ENCODE data around the gene TIMD4. TPM values are rescaled to one million over a fixed set of nuclear protein-coding genes. Genes with fewer than 3 reads are reported as not detected.

The TIMD4 gene
- total and polyA plus RNA-seq, 5 donors from 2014 or later: 0.83 to 5.1 (median 4.4) TPM

DNA sequence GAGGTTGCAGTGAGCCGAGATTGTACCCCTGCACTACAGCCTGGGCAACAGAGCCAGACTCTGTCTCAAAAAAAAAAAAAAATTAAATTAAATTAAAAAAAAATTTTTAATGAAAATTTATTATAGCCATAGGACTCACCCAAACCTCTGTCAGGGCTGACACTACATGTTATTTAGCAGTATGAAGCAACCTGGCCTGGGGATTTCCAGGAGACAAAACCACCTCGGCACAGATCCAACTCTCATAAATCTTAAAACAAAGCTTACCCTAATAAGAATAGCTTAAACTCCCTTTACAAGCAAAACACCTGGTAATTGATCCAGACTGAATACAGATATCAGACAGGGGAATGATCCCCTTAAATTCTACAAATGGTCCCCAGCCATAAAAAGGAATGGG lies 74.5 kb downstream of the TIMD4 start:
- Histone ChIP-seq H3K27me3 (ENCODE audit: control insufficient read depth, insufficient read depth, low read length) (peaks cover 4% of the 10 kb centered on the region), H3K9me3 (ENCODE audit: control insufficient read depth in 2 of 2, low read length in 2 of 2) (no peaks in the 10 kb centered on the region), H3K27ac (ENCODE audit: insufficient read depth, low read length, poor library complexity, severe bottlenecking) (no peak overlapping the region), H3K36me3 (ENCODE audit: control insufficient read depth, insufficient read depth, low read length) (no peaks in the 10 kb centered on the region), H3K4me1 (ENCODE audit: control insufficient read depth, insufficient read depth, low read length, poor library complexity, severe bottlenecking) (peaks cover 4% of the 10 kb centered on the region), H3K4me3 (ENCODE audit: low read depth, low read length) (no peak overlapping the region)
- Mint-ChIP-seq H3K9me3 (no peaks in the 10 kb centered on the region), H3K27me3 (peaks cover 14% of the 10 kb centered on the region), H3K36me3 (no peaks in the 10 kb centered on the region), H3K27ac (peak overlapping the region in 1 of 3 donors; percentile 13), H3K4me3 (no peak overlapping the region), H3K4me1 (peaks cover 10 to 25% (median 16%) of the 10 kb centered on the region in 4 donors)
- ATAC-seq (ENCODE audit: low read depth in 2 of 2): no peak
- DNase-seq: no peak

DNA sequence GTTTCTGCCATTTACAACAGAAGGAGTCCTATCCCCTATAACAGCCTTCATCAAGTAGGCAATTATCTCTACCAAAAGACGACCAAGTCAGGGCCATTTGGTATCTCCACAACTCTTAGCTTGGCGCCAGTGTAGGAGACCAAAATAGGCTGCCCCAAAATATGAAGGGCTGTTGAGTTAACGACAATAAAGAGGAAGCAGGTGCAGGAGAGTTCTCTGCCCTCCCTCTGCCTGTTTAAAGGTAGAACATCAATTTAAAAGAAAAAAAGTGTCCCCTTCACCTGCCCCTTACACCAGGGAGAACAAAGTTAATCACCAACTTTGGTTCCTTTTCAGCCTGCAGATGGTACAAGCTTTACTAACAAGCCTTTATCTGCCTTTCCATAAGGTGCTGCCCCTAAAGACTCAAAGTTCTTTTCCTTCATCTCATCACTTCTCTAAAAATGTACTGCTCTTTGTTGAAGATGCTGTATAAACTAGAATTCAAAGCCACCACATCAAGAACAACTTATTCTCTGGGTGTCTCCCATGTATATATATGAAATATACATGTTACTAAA lies 79.6 kb downstream of the TIMD4 start:
- DNase-seq: no peak
- H3K36me3 Mint-ChIP-seq: no peaks in the 10 kb centered on the region
- no peaks in the 10 kb centered on the region for H3K9me3 ChIP-seq (ENCODE audit: control insufficient read depth in 2 of 2, low read length in 2 of 2)

DNA sequence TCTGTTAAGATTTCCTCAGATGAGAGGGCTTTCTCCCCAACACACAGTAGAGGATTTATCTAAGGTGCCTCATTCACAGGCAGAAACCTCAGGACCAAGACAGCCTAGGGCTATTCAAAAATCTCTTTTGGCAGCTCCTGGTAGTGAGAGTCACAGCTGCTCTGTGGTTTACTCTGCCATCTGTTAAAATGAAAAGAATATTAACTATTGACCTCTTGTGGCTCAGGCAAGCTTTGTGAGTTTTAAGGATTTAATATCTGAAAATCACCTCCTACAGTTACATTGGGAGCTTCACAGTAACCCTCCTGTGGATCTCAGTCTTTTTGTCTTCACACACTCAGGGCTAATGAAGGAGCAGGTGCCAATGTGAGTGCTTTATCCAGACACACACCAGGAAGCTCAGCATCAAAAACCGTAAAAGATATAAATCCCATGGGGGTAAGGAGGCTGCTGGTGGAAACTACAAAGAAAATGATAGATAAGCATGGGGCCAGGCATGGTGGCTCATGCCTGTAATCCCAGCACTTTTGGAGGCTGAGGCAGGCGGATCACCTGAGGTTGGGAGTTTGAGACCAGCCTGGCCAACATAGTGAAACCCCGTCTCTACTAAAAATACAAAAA lies 83.3 kb downstream of the TIMD4 start:
- Histone ChIP-seq H3K36me3 (ENCODE audit: control insufficient read depth, insufficient read depth, low read length) (no peaks in the 10 kb centered on the region), H3K27me3 (ENCODE audit: control insufficient read depth, insufficient read depth, low read length) (peaks cover 2% of the 10 kb centered on the region), H3K27ac (ENCODE audit: insufficient read depth, low read length, poor library complexity, severe bottlenecking) (no peak overlapping the region), H3K9me3 (ENCODE audit: control insufficient read depth in 2 of 2, low read length in 2 of 2) (no peaks in the 10 kb centered on the region), H3K4me1 (ENCODE audit: control insufficient read depth, insufficient read depth, low read length, poor library complexity, severe bottlenecking) (no peaks in the 10 kb centered on the region), H3K4me3 (ENCODE audit: low read depth, low read length) (no peak overlapping the region)
- ATAC-seq (ENCODE audit: low read depth in 2 of 2): no peak
- Mint-ChIP-seq H3K27me3 (peaks cover 27% of the 10 kb centered on the region), H3K36me3 (no peaks in the 10 kb centered on the region), H3K4me1 (peaks cover 0 to 2% (median 0%) of the 10 kb centered on the region in 4 donors), H3K27ac (no peak overlapping the region), H3K9me3 (peaks cover 0 to 2% (median 0%) of the 10 kb centered on the region in 7 donors), H3K4me3 (no peak overlapping the region)
- DNase-seq: no peak

More for the DNA sequence above, 79.6 kb downstream of the TIMD4 start:
- Histone ChIP-seq H3K36me3 (ENCODE audit: control insufficient read depth, insufficient read depth, low read length) (no peaks in the 10 kb centered on the region), H3K4me1 (ENCODE audit: control insufficient read depth, insufficient read depth, low read length, poor library complexity, severe bottlenecking) (no peaks in the 10 kb centered on the region), H3K4me3 (ENCODE audit: low read depth, low read length) (no peak overlapping the region), H3K27me3 (ENCODE audit: control insufficient read depth, insufficient read depth, low read length) (peaks cover 4% of the 10 kb centered on the region), H3K27ac (ENCODE audit: insufficient read depth, low read length, poor library complexity, severe bottlenecking) (no peak overlapping the region)
- Mint-ChIP-seq H3K4me3 (no peak overlapping the region), H3K27ac (peak overlapping the region in 1 of 3 donors; percentile 56), H3K4me1 (peaks cover 0 to 2% (median 1%) of the 10 kb centered on the region in 4 donors), H3K9me3 (peaks cover 0 to 2% (median 0%) of the 10 kb centered on the region in 7 donors), H3K27me3 (peaks cover 27% of the 10 kb centered on the region)
- ATAC-seq (ENCODE audit: low read depth in 2 of 2): no peak

DNA sequence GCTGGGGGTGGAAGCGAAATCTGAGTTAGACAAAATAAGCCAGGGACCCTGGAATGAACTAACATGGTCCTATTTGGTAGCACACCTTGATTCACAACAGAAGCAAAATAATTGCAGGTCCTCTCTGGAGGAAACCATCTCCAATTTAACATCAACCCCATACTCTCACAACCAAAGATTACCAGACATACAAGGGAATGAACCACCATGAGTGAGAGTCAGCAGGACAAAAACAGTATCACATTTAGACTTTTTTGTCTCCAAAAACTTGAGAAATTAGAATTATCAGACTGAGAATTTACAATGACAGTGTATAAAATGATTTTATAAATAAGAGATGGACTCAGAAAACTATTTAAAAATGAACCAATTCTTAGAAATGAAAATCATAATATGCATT lies 91.8 kb downstream of the TIMD4 start:
- DNase-seq (no peak), ATAC-seq (ENCODE audit: low read depth in 2 of 2) (no peak)
- Mint-ChIP-seq H3K36me3 (peaks cover 3% of the 10 kb centered on the region), H3K9me3 (peaks cover 3 to 18% (median 9%) of the 10 kb centered on the region in 7 donors), H3K27ac (no peak overlapping the region), H3K4me3 (no peak overlapping the region), H3K4me1 (peaks cover 0 to 11% (median 6%) of the 10 kb centered on the region in 4 donors), H3K27me3 (peaks cover 14% of the 10 kb centered on the region)
- Histone ChIP-seq H3K9me3 (ENCODE audit: control insufficient read depth in 2 of 2, low read length in 2 of 2) (peaks cover 7 to 11% of the 10 kb centered on the region in 2 experiments), H3K4me1 (ENCODE audit: control insufficient read depth, insufficient read depth, low read length, poor library complexity, severe bottlenecking) (no peaks in the 10 kb centered on the region), H3K27me3 (ENCODE audit: control insufficient read depth, insufficient read depth, low read length) (peaks cover 3% of the 10 kb centered on the region), H3K36me3 (ENCODE audit: control insufficient read depth, insufficient read depth, low read length) (no peaks in the 10 kb centered on the region), H3K27ac (ENCODE audit: insufficient read depth, low read length, poor library complexity, severe bottlenecking) (no peak overlapping the region), H3K4me3 (ENCODE audit: low read depth, low read length) (no peak overlapping the region)

DNA sequence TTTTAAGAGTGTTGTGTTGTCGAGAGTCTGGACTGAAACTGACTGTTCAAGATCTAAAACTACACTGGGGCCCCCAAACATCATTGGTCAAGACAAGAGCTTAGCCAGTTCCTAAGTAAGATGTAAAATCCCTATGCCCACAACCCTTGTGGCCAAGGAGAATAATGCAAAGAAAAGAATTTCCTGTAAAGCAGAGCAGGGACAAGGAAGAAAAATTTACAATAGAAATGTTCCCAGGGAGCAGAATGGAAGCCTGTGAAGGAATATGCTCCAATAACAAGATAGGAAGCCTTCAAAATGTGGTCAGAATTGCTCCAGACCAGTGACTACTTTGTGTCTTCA lies 92.6 kb downstream of the TIMD4 start:
- no peak for ATAC-seq (ENCODE audit: low read depth in 2 of 2)
- peaks cover 7 to 11% of the 10 kb centered on the region in 2 experiments for H3K9me3 ChIP-seq (ENCODE audit: control insufficient read depth in 2 of 2, low read length in 2 of 2)
- no peak overlapping the region for H3K27ac ChIP-seq (ENCODE audit: insufficient read depth, low read length, poor library complexity, severe bottlenecking)
- H3K27ac Mint-ChIP-seq: no peak overlapping the region
- no peaks in the 10 kb centered on the region for H3K36me3 ChIP-seq (ENCODE audit: control insufficient read depth, insufficient read depth, low read length)
- no peaks in the 10 kb centered on the region for H3K4me1 ChIP-seq (ENCODE audit: control insufficient read depth, insufficient read depth, low read length, poor library complexity, severe bottlenecking)
- no peak overlapping the region for H3K4me3 ChIP-seq (ENCODE audit: low read depth, low read length)
- peaks cover 3% of the 10 kb centered on the region for H3K36me3 Mint-ChIP-seq
- peaks cover 3 to 18% (median 9%) of the 10 kb centered on the region in 7 donors for H3K9me3 Mint-ChIP-seq
- H3K4me1 Mint-ChIP-seq: peaks cover 0 to 11% (median 6%) of the 10 kb centered on the region in 4 donors
- H3K4me3 Mint-ChIP-seq: no peak overlapping the region
- DNase-seq: no peak
- peaks cover 14% of the 10 kb centered on the region for H3K27me3 Mint-ChIP-seq
- H3K27me3 ChIP-seq (ENCODE audit: control insufficient read depth, insufficient read depth, low read length): peaks cover 3% of the 10 kb centered on the region

Other genes starting within 250 kb of the TIMD4 start
- 1.0 TPM for gene PPP1R2B, start 112.9 kb downstream of the TIMD4 start, total RNA-seq
- under 1 TPM; 0.10 to 0.30 (median 0.17) TPM for gene PPP1R2B, start 112.9 kb downstream of the TIMD4 start, polyA plus RNA-seq
- 7.9 TPM for gene HAVCR1, start 95.9 kb upstream of the TIMD4 start, total RNA-seq
- 1 to 10 TPM; 1.7 to 8.2 (median 3.7) TPM for gene HAVCR1, start 95.9 kb upstream of the TIMD4 start, polyA plus RNA-seq
- 5.0 TPM for gene HAVCR2, start 145.8 kb upstream of the TIMD4 start, total RNA-seq
- gene HAVCR2, start 145.8 kb upstream of the TIMD4 start, polyA plus RNA-seq: 1 to 10 TPM; 4.0 to 9.7 (median 7.0) TPM
- gene MED7, start 179.6 kb upstream of the TIMD4 start, total RNA-seq: 9.0 TPM
- 10 to 100 TPM; 15.0 to 19.5 (median 16.1) TPM for gene MED7, start 179.6 kb upstream of the TIMD4 start, polyA plus RNA-seq
- not detected for gene GARIN3, start 203.0 kb upstream of the TIMD4 start, total RNA-seq
- gene GARIN3, start 203.0 kb upstream of the TIMD4 start, polyA plus RNA-seq: not detected
- 550 TPM for gene ITK, start 217.6 kb upstream of the TIMD4 start, total RNA-seq
- gene ITK, start 217.6 kb upstream of the TIMD4 start, polyA plus RNA-seq: 100 to 1,000 TPM; 146 to 222 (median 169) TPM

Data from CD4-positive, CD25-positive, alpha-beta regulatory T cell (primary cell).